ENCODE measurements around the gene NAA25. TPM values are rescaled to one million over a fixed set of nuclear protein-coding genes. Genes with fewer than 3 reads are reported as not detected.

The NAA25 gene
- total RNA-seq, 6 experiments from 2014 or later = 21.2 to 26.8 (median 23.8) TPM

DNA sequence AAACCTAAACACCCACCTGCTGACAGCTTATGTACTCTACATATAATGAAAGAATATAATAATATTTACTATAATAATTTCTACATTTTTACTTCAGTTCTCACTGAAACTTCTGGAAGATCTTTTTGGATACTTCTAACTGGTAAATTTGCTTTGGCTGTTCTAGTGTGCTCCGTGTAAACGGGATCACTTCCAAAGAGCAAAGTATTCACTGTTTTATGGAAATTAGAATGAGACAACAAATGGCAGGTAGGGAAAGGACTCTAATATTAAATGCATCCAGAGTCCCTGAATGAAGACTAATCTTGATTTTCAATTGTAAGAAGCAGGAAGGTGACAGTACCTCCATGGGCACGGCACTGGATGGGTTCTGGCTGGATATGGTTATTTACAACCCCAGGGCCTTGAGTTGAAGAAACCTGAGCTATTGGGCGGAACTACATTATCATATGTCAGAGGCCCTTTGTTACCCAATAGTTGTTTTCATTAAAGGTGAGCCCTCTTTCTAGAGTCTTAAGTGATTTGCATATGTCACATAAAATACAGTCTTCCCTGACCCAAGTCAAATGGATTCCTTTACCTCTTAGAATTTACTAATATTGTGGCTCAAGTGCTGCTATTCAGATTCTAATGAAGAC lies 84.7 kb downstream of the NAA25 start:
- TF ChIP-seq, protein P1, sequence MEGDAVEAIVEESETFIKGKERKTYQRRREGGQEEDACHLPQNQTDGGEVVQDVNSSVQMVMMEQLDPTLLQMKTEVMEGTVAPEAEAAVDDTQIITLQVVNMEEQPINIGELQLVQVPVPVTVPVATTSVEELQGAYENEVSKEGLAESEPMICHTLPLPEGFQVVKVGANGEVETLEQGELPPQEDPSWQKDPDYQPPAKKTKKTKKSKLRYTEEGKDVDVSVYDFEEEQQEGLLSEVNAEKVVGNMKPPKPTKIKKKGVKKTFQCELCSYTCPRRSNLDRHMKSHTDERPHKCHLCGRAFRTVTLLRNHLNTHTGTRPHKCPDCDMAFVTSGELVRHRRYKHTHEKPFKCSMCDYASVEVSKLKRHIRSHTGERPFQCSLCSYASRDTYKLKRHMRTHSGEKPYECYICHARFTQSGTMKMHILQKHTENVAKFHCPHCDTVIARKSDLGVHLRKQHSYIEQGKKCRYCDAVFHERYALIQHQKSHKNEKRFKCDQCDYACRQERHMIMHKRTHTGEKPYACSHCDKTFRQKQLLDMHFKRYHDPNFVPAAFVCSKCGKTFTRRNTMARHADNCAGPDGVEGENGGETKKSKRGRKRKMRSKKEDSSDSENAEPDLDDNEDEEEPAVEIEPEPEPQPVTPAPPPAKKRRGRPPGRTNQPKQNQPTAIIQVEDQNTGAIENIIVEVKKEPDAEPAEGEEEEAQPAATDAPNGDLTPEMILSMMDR (IDR thresholded peaks at IDR 0.05) = no peak
- no peaks in the 10 kb centered on the region for H3K9me3 Mint-ChIP-seq
- H3K27me3 Mint-ChIP-seq (ENCODE audit: insufficient read depth) = peaks cover 7% of the 10 kb centered on the region
- no peak overlapping the region for H3K4me3 Mint-ChIP-seq
- H3K4me1 Mint-ChIP-seq (ENCODE audit: low read depth) = peaks cover 25% of the 10 kb centered on the region
- H3K27ac Mint-ChIP-seq = no peak overlapping the region
- H3K36me3 Mint-ChIP-seq (ENCODE audit: low read depth) = peaks cover 26% of the 10 kb centered on the region
- DNase-seq = no peak

GRCh38 chr12:112022241-112023016 lies 86.2 kb downstream of the NAA25 start:
- H3K4me1 Mint-ChIP-seq (ENCODE audit: low read depth) = peaks cover 34% of the 10 kb centered on the region
- H3K27ac Mint-ChIP-seq = peak overlapping the region; percentile 55
- no peak for DNase-seq
- H3K9me3 Mint-ChIP-seq = no peaks in the 10 kb centered on the region
- TF ChIP-seq, protein P1 (IDR thresholded peaks at IDR 0.05) = no peak
- no peak overlapping the region for H3K4me3 Mint-ChIP-seq
- peaks cover 21% of the 10 kb centered on the region for H3K36me3 Mint-ChIP-seq (ENCODE audit: low read depth)
- peaks cover 7% of the 10 kb centered on the region for H3K27me3 Mint-ChIP-seq (ENCODE audit: insufficient read depth)

- TF ChIP-seq, protein P1 (IDR thresholded peaks at IDR 0.05) = no peak
- H3K4me3 Mint-ChIP-seq = no peak overlapping the region
- DNase-seq = no peak
- no peaks in the 10 kb centered on the region for H3K9me3 Mint-ChIP-seq
- H3K36me3 Mint-ChIP-seq (ENCODE audit: low read depth) = peaks cover 28% of the 10 kb centered on the region
- H3K27ac Mint-ChIP-seq = peak overlapping the region; percentile 52
- peaks cover 39% of the 10 kb centered on the region for H3K4me1 Mint-ChIP-seq (ENCODE audit: low read depth)
- peaks cover 7% of the 10 kb centered on the region for H3K27me3 Mint-ChIP-seq (ENCODE audit: insufficient read depth)
These were observed 87.6 kb downstream of the NAA25 start for GRCh38 chr12:112020947-112021457.

DNA sequence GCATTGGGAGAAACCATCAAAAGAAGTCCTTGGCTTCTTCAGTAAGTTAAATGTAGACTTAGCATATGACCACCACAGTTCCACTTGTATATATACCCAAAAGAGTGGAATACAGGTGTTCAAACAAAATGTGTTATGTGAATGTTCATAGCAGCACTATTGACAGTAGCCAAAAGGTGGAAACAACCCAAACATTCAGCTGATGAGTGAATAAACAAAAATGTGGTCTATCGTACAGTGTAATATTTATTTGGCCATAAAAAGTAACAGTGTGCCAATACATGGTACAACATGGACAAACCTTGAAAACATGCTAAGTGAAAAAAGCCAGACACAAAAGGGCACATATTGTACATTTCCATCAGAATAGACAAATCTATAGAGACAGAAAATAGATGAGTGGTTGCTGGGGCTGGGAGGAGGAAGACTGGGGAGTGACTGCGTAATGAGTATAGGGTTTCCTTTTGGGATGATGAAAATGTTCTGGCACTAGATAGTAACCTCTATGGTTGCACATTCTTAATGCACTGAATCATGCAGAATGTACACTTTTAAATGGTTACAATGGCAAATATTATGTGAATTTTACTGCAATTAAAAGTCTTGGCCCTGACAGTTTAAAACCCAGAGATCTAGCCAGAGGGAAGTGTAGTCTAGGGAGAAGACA lies 89.9 kb downstream of the NAA25 start:
- TF ChIP-seq, protein P1 (IDR thresholded peaks at IDR 0.05) = no peak
- H3K27ac Mint-ChIP-seq = peak overlapping the region; percentile 49
- peaks cover 5% of the 10 kb centered on the region for H3K27me3 Mint-ChIP-seq (ENCODE audit: insufficient read depth)
- H3K36me3 Mint-ChIP-seq (ENCODE audit: low read depth) = peaks cover 34% of the 10 kb centered on the region
- peaks cover 50% of the 10 kb centered on the region for H3K4me1 Mint-ChIP-seq (ENCODE audit: low read depth)
- peak; percentile 74 for DNase-seq
- H3K9me3 Mint-ChIP-seq = no peaks in the 10 kb centered on the region
- peak overlapping the region; percentile 29 for H3K4me3 Mint-ChIP-seq

- H3K27ac Mint-ChIP-seq = peak overlapping the region; percentile 50
- TF ChIP-seq, protein P1 (IDR thresholded peaks at IDR 0.05) = no peak
- H3K4me3 Mint-ChIP-seq = no peak overlapping the region; the same call in 1 of the 2 replicates
- DNase-seq = no peak
- peaks cover 30% of the 10 kb centered on the region for H3K36me3 Mint-ChIP-seq (ENCODE audit: low read depth)
- peaks cover 57% of the 10 kb centered on the region for H3K4me1 Mint-ChIP-seq (ENCODE audit: low read depth)
- no peaks in the 10 kb centered on the region for H3K9me3 Mint-ChIP-seq
- peaks cover 4% of the 10 kb centered on the region for H3K27me3 Mint-ChIP-seq (ENCODE audit: insufficient read depth)
These were observed 91.5 kb downstream of the NAA25 start for GRCh38 chr12:112017041-112017440.
